Keratinocyte (primary cell): ENCODE results near the gene SCNN1B.

ENCODE experiments used
- EZH2 ChIP-seq: IDR thresholded peaks from one replicate; pipeline ENCODE4 v1.6.1; 2012; ENCODE audit warnings: inconsistent platforms, mild to moderate bottlenecking, low read length, moderate library complexity
- TF ChIP-seq, protein P1 (sequence below), 3 experiments: IDR thresholded peaks in 1 of 3; conservative IDR thresholded peaks in 1 of 3; optimal IDR thresholded peaks in 1 of 3; 2 replicates in 2 of 3; 3 replicates in 1 of 3; pipeline versions ENCODE3 to v1.5.1; 2011; ENCODE audit warnings: low read length in 3 of 3, mild to moderate bottlenecking in 3 of 3, moderate library complexity in 2 of 3, control low read depth in 1 of 3, inconsistent platforms in 1 of 3; ENCODE audit not compliant: insufficient read depth in 2 of 3; ENCODE audit errors: extremely low read depth in 1 of 3

GRCh38 chr16:23402100-23402499 is 100.0 kb downstream of the SCNN1B start:
- TF ChIP-seq, protein P1, sequence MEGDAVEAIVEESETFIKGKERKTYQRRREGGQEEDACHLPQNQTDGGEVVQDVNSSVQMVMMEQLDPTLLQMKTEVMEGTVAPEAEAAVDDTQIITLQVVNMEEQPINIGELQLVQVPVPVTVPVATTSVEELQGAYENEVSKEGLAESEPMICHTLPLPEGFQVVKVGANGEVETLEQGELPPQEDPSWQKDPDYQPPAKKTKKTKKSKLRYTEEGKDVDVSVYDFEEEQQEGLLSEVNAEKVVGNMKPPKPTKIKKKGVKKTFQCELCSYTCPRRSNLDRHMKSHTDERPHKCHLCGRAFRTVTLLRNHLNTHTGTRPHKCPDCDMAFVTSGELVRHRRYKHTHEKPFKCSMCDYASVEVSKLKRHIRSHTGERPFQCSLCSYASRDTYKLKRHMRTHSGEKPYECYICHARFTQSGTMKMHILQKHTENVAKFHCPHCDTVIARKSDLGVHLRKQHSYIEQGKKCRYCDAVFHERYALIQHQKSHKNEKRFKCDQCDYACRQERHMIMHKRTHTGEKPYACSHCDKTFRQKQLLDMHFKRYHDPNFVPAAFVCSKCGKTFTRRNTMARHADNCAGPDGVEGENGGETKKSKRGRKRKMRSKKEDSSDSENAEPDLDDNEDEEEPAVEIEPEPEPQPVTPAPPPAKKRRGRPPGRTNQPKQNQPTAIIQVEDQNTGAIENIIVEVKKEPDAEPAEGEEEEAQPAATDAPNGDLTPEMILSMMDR (optimal IDR thresholded peaks at IDR 0.05 in 1 of 3, IDR thresholded peaks at IDR 0.05 in 1 of 3, conservative IDR thresholded peaks at IDR 0.05 in 1 of 3; ENCODE audit: extremely low read depth in 1 of 3, insufficient read depth in 2 of 3, low read length in 3 of 3): no peak
- no peak for TF ChIP-seq EZH2
